ENCODE data around the gene SLX9. TPM values are rescaled to one million over a fixed set of nuclear protein-coding genes. Genes with fewer than 3 reads are reported as not detected.
A peak's percentile ranks its signal among the peaks of the same experiment; 100 is the strongest.

SLX9 gene
- total and polyA plus RNA-seq, 7 donors: 9.7 to 38.8 (median 20.7) TPM

GRCh38 chr21:44949161-44949778, 9.4 kb downstream of the SLX9 start:
- TF ChIP-seq EP300 (IDR thresholded peaks at IDR 0.05) (no peak), POLR2A (IDR thresholded peaks at IDR 0.05) (no peak), CTCF (IDR thresholded peaks at IDR 0.05) (no peak), POLR2AphosphoS5 (IDR thresholded peaks at IDR 0.05) (no peak)
- intact Hi-C loops (cut with DNase I): loop anchor here (1.0 kb wide), 1 partner anchor 188 kb away; no protein-coding TSS in a partner anchor
- peaks cover 0 to 35% (median 27%) of the 10 kb centered on the region in 4 donors for H3K4me1 ChIP-seq
- peak overlapping the region in 3 of 4 donors; percentile 10 to 63 (median 31) for H3K27ac ChIP-seq
- H3K4me3 ChIP-seq: no peak overlapping the region
- no peak for DNase-seq
- H3K36me3 ChIP-seq: peaks cover 0 to 31% (median 2%) of the 10 kb centered on the region in 4 donors
- 84 to 86% methylated on average over 30 of the region's 30 CpGs for WGBS, 2 donors
- H3K27me3 ChIP-seq: no peaks in the 10 kb centered on the region
- no peaks in the 10 kb centered on the region for H3K9me3 ChIP-seq

GRCh38 chr21:44949779-44950198, 10.0 kb downstream of the SLX9 start:
- H3K4me1 ChIP-seq: peaks cover 0 to 35% (median 27%) of the 10 kb centered on the region in 4 donors
- no peaks in the 10 kb centered on the region for H3K9me3 ChIP-seq
- peak; percentile 94 for DNase-seq
- peak overlapping the region; percentile 16 to 63 (median 35) for H3K27ac ChIP-seq
- 6 to 13% methylated on average over 10 of the region's 10 CpGs for WGBS, 2 donors
- TF ChIP-seq POLR2AphosphoS5 (IDR thresholded peaks at IDR 0.05): peak in 1 of 4 donors; percentile 25
- TF ChIP-seq CTCF (IDR thresholded peaks at IDR 0.05): peak; percentile 94 to 98 (median 96)
- no peak for TF ChIP-seq POLR2A (IDR thresholded peaks at IDR 0.05)
- TF ChIP-seq EP300 (IDR thresholded peaks at IDR 0.05): no peak
- intact Hi-C loops (cut with DNase I): loop anchor here (1.0 to 10.0 kb wide), 2 partner anchors 188 to 495 kb away; no protein-coding TSS in a partner anchor
- no peaks in the 10 kb centered on the region for H3K27me3 ChIP-seq
- H3K36me3 ChIP-seq: peaks cover 0 to 25% (median 2%) of the 10 kb centered on the region in 4 donors
- no peak overlapping the region for H3K4me3 ChIP-seq

- 93 to 96% methylated on average over 18 of the region's 18 CpGs for WGBS, 2 donors
- H3K36me3 ChIP-seq: peaks cover 0 to 20% (median 2%) of the 10 kb centered on the region in 4 donors
- intact Hi-C loops (cut with DNase I): loop anchor here (10.0 kb wide), 1 partner anchor 494 kb away; no protein-coding TSS in a partner anchor
- H3K4me3 ChIP-seq: no peak overlapping the region
- TF ChIP-seq POLR2A (IDR thresholded peaks at IDR 0.05) (no peak), EP300 (IDR thresholded peaks at IDR 0.05) (no peak)
- no peak for DNase-seq
- H3K4me1 ChIP-seq: peaks cover 0 to 38% (median 27%) of the 10 kb centered on the region in 4 donors
- H3K27me3 ChIP-seq: no peaks in the 10 kb centered on the region
- no peaks in the 10 kb centered on the region for H3K9me3 ChIP-seq
- H3K27ac ChIP-seq: peak overlapping the region; percentile 16 to 63 (median 35)
Observed at GRCh38 chr21:44950351-44950750, 10.5 kb downstream of the SLX9 start.

- intact Hi-C loops (cut with DNase I): loop anchor here (10.0 kb wide), 1 partner anchor 493 kb away; no protein-coding TSS in a partner anchor
- 92% methylated on average over 31 of the region's 31 CpGs for WGBS, 2 donors
- DNase-seq: no peak
- Histone ChIP-seq H3K4me3 (no peak overlapping the region), H3K36me3 (peaks cover 0 to 12% (median 2%) of the 10 kb centered on the region in 4 donors), H3K27ac (peak overlapping the region in 1 of 4 donors; percentile 18), H3K9me3 (no peaks in the 10 kb centered on the region), H3K4me1 (peaks cover 0 to 43% (median 28%) of the 10 kb centered on the region in 4 donors), H3K27me3 (no peaks in the 10 kb centered on the region)
- TF ChIP-seq POLR2A (IDR thresholded peaks at IDR 0.05) (no peak), POLR2AphosphoS5 (IDR thresholded peaks at IDR 0.05) (no peak), CTCF (IDR thresholded peaks at IDR 0.05) (no peak), EP300 (IDR thresholded peaks at IDR 0.05) (no peak)
Observed at GRCh38 chr21:44951186-44951915, 11.5 kb downstream of the SLX9 start.

All from sigmoid colon (tissue), 7 donors.